Raji (cell line): Measurements from ENCODE around the gene ESRRA.

Experiments
- POLR2A ChIP-seq: IDR thresholded peaks from 2 replicates; pipeline ENCODE4 v1.6.1; 2011; ENCODE audit warnings: low read depth, low read length, control low read depth; ENCODE audit not compliant: insufficient read depth

ESRRA gene

DNA sequence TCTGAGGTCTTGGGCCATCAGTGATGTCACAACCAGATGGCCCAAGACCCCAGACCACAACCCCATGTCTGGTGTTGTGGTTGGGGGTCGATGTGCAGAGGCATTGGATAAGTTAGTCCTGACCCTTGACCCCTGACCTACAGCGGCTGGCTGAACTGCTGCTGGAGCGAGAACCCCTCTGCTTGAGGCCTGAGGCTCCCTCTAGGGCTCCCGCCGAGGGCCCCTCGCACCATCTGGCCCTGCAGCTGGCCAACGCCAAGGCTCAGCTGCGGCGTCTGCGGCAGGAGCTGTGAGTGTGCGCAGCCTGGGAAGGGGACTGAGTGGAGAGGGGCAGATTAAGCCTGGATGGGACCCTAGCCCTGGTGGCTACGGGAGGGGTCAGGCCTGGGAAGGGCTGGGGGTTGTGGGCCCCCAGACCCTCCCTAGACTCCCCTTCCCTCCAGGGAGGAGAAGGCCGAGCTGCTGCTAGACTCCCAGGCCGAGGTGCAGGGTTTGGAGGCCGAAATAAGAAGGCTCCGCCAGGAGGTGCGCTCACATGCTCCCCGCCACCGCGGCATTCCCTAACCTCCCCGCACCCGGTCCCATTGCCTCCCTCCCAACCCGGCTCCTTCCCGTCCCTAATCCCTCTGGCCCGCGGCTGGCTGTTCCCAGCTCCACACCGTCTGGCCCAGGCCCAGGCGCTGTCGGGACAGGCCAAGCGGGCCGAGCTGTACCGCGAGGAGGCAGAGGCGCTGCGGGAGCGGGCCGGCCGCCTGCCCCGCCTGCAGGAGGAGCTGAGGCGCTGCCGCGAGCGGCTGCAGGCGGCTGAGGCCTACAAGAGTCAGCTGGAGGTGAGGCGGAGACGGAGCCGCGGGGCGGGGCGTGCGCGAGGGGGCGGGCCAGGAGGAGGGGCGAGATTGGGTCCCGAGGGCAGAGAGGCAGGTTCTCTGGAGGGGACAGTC lies 36.8 kb downstream of the ESRRA start:
- no peak; the same call in 1 of the 2 replicates for TF ChIP-seq POLR2A

DNA sequence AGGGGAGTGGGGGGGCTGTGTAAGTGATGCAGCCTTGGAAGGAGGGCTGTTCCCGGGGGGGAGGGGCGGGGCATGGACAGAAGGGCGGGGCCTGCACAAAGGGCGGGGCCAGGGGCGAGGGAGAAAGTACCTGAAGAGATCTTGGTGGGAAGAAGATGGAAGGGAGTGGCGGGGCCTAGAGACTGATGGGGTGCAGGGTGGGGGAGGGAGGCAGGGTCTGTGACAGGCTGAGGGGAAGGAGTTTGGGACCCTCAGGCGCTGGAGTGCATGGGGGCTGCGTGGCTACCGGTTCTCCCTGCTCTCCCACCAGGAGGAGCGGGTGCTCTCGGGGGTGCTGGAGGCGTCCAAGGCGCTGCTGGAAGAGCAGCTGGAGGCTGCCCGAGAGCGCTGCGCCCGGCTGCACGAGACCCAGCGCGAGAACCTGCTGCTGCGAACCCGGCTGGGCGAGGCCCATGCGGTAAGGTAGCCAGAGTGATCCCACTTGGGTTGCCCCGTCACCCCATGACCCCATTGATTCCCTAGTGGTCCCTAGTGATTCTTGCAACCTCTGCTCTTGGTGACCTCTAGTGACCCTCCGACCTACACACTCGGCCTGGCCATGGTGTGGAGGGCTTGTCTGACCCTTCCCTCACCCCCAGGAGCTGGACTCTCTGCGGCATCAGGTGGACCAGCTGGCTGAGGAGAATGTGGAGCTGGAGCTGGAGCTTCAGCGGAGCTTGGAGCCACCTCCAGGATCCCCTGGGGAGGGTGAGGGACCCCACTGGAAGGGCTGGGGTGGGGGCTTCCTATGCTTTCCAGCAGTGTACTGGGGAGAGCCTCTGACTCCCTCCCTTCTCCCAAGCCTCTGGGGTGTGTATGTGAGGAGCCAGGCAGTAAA lies 37.8 kb downstream of the ESRRA start:
- TF ChIP-seq POLR2A = no peak

DNA sequence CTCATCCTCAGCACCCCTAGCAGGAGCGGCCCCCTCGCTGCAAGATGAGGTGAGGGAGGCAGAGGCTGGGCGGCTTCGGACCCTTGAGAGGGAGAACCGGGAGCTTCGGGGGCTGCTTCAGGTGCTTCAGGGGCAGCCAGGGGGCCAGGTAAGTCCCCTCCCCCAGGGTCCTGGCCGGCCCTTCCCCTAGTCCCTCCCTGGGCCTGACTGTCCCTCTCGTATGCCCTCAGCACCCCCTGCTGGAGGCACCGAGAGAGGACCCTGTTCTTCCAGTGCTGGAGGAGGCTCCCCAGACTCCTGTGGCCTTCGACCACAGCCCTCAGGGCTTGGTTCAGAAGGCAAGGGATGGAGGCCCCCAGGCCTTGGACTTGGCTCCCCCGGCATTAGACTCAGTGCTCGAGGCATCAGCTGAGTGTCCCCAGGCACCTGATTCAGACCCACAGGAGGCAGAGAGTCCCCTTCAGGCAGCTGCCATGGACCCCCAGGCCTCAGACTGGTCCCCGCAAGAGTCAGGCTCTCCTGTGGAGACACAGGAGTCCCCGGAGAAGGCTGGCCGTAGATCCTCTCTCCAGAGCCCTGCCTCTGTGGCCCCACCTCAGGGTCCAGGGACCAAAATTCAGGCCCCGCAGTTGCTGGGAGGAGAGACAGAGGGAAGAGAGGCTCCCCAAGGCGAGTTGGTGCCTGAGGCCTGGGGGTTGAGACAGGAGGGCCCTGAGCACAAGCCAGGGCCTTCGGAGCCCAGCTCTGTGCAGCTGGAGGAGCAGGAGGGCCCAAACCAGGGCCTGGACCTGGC lies 38.6 kb downstream of the ESRRA start:
- no peak for TF ChIP-seq POLR2A

DNA sequence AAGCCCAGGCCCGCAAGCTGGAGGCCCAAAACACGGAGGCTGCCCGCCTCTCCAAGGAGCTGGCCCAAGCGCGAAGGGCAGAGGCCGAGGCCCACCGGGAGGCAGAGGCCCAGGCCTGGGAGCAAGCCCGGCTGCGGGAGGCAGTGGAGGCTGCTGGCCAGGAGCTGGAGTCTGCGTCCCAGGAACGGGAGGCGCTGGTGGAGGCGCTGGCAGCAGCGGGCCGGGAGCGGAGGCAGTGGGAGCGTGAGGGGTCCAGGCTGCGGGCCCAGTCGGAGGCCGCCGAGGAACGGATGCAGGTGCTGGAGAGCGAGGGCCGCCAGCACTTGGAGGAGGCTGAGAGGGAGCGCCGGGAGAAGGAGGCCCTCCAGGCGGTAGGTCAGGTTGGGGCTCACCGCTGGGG lies 39.5 kb downstream of the ESRRA start:
- TF ChIP-seq POLR2A = no peak

DNA sequence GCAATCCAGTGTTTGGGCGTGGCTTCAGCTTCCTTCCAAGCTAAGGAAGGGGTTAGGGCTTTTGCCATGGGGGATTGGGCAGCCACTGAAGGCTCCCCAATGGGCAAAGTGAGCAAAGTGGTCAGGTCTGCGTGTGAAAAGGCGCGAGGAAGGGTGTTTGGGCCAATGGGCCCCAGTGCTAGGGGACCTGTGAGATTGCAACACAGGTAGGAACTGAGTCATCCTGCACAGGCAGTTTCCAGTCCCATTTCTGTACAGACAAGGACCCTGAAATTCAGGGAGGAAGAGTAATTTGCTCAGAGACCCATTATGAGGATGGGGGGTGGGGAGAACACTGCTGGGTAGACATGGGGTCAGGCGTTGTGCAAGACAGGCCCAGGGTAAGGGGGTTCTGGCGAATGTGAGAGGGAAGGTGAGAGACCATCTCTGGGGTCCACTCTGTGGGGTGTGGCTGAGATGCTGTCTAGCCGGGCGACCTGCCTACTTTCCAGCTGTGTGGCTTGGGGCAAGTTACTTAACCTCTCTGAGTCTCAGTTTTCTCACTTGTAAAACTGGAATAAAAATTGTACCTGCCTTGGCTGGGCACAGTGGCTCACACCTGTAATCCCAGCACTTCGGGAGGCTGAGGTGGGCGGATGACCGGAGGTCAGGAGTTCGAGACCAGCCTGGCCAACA lies 42.0 kb downstream of the ESRRA start:
- TF ChIP-seq POLR2A = no peak

DNA sequence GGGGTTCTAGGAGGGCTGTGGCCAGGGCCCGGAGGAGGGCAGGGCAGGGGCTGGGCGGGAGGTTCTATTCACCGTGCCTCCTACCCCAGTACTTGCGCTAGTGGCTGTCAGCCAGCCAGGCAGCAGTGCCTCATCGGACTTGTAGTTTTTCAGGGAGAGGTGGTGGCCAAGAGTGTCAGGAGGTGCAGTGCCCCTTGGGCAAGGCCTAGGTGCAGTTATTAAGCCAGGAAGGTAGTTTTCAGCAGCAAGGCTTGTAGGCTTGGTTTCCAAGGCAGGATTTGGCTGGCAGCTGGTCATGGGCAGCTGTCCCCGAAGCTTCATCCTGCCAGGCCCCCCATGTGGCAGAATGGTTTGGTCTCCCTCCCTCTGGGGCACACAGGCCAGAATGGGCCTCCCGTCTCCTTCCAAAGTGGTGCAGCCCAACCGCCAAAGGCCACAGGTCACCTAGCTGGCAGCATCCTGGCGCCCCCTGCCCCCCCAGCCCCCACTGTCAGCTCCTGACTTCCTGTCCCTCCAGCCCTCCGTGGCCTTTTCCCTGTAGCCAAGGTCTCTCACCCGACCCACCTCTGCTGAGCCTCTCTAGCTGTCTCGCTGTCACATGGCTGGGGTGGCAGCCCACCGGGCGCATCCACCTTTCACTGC lies 43.2 kb downstream of the ESRRA start:
- no peak for TF ChIP-seq POLR2A

DNA sequence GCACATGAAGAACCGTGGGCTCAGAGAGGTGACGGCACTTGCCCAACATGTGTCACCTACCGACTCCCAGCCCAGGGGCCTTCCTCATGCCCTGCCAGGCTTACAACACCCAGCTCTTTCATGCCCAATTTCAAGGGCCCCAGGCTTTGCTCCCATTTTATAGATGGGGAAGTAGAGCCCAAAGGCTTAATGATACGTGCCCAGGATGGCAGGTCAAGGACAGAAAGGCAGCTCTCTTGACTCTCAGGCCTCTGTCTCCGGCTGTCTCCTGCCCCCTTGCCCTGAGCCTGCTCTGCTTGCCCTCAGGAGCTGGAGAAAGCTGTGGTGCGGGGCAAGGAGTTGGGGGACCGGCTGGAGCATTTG lies 43.7 kb downstream of the ESRRA start:
- TF ChIP-seq POLR2A = no peak

DNA sequence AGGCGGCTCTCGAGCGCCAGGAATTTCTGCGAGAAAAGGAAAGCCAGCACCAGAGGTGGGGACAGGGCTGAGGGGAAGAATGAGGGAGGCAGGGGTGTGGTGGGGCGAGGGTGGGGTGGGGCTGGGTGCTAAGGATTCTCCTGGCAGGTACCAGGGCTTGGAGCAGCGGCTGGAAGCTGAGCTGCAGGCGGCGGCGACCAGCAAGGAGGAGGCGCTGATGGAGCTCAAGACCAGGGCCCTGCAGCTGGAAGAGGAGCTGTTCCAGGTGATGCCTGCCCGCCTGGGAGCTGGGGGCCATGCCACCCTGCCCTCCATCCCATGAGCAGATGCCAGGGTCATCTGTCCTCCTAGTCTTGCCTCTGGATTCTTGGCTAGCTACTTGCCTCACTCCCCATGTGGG lies 44.1 kb downstream of the ESRRA start:
- no peak for TF ChIP-seq POLR2A

DNA sequence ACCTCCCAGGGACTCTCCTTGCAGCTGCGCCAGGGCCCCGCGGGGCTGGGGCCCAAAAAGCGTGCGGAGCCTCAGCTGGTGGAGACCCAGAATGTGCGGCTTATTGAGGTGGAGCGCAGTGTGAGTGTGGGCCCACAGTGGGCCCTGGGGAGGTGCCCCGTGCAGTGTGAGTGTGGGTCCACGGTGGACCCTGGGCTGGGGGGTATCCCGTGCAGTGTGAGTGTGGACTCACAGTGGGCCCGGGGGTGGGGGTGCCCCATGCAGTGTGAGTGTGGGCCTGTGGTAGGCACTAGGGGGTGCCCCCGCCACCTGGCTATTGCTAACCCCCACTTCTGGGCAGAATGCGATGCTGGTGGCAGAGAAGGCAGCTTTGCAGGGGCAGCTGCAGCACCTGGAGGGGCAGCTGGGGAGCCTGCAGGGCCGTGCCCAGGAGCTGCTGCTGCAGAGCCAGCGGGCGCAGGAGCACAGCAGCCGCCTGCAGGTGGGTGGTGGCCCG lies 45.9 kb downstream of the ESRRA start:
- TF ChIP-seq POLR2A = no peak

DNA sequence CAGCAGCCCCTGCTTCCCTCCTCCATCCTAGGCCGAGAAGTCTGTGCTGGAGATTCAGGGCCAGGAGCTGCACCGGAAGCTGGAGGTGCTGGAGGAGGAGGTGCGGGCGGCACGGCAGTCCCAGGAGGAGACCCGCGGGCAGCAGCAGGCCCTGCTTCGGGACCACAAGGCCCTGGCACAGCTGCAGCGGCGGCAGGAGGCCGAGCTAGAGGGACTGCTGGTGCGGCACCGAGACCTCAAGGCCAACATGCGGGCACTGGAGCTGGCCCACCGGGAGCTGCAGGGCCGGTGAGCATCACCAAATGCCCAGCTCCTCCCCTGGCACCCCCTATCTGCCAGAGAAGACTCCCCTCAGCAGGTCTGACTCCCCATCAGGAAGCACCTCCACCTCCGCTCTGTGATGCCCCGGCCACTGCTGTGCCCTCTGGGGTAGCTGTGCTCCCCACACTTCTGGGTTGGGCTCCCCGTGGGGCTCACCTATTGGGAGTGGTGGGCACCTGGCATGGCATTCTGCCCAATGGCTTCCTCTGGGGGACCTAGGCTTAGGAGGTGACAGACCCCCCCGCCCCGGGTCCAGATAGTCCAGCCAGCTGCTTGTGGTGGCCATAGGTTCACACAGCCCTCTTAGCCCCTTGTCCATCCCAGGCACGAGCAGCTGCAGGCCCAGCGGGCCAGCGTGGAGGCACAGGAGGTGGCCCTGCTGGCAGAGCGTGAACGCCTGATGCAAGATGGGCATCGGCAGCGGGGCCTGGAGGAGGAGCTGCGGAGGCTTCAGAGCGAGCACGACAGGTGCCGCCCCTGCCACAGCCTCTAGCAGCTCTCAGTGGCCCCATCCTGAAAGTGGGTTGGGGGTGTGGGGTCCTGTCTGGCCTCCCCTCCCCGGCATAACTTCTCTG lies 47.0 kb downstream of the ESRRA start:
- TF ChIP-seq POLR2A = no peak

DNA sequence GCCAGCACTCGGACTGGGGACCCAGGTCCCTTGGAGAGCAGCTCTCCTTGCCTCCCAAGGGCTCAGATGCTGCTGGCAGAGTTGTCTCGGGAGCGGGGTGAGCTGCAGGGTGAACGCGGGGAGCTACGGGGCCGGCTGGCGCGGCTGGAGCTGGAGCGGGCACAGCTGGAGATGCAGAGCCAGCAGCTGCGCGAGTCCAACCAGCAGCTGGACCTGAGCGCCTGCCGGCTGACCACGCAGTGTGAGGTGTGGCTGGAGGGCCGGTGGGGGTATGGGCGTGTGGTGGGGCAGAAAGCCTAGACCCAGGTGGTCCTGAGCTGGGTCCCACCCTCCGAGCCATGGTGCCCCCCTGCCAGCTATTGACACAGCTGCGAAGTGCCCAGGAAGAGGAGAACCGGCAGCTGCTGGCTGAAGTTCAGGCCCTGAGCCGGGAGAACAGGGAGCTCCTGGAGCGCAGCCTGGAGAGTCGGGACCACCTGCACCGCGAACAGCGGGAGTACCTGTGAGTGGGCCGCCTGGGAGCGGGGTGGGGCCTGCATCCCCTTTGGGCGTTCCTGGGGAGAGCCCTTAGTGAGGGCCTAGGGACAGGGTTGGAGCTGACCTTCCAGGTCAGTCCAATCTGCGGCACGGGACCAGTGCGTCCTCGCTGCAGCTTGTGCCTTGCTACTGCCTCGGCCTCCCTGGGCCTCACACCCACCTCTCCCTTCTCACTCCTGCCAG lies 47.8 kb downstream of the ESRRA start:
- TF ChIP-seq POLR2A = no peak

DNA sequence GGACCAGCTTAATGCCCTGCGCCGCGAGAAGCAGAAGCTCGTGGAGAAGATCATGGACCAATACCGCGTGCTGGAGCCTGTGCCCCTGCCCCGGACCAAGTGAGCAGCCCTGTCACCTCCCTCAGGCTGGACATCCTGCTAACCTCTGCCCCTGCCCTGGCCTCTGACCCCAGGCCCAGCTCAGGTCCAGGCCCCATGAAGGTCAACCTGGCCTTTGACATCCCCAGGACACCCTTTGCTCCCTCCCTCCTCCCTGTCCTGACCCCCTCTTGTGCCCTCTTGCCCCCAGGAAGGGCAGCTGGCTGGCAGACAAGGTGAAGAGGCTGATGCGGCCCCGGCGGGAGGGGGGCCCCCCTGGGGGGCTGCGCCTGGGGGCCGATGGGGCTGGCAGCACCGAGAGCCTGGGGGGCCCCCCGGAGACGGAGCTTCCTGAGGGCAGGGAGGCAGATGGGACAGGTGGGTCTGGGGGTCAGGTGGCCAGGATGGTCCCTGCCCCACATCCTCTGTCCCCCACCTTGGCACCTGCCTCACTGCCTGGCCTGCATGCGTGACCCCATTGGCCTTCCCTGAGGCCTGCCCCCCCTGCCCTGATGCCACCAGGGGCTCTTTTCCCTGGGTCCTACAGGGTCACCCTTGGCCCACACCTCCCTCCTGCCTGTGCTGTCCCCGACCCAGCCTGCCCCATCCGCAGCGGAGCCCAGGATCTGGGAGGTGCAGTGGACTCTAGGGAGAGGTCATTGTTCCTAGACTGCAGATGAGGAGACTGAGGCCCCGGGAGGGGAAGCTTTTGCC lies 48.6 kb downstream of the ESRRA start:
- TF ChIP-seq POLR2A = no peak
